Smooth muscle cell of trachea (primary cell): ENCODE measurements around the gene DDOST. TPM values are rescaled to one million over a fixed set of nuclear protein-coding genes. Genes with fewer than 3 reads are reported as not detected.

ENCODE experiments used
- total RNA-seq: library from RNA; depleted of rRNA; stranded (reverse); fragments of >200 nt; gene quantifications from 2 replicates; pipeline ENCODE4 v1.2.1, GENCODE V29; 2014

Gene DDOST
- 279 and 378 TPM in 2 replicates for total RNA-seq

GRCh38 chr1:20661207-20662109 lies at the start of gene DDOST:
Gene DDOST, minus strand, starts transcription at chr1:20661369. Its CDS starts 19 bp downstream, at chr1:20661350.

GRCh38 chr1:20633190-20634064 lies 27.7 kb downstream of the DDOST start, which contains the start of gene PINK1:
Gene PINK1, plus strand, starts transcription at chr1:20633458. Its CDS starts 91 bp downstream, at chr1:20633549.

Other genes with a start within 250 kb of the DDOST start
- 36.7 and 48.4 TPM in 2 replicates for gene CAMK2N1, start 175.2 kb downstream of the DDOST start, total RNA-seq
- gene MUL1, start 153.2 kb downstream of the DDOST start, total RNA-seq, result 26.3 and 33.2 TPM in 2 replicates
- gene FAM43B, start 108.8 kb downstream of the DDOST start, total RNA-seq, result 0.33 TPM in 1 of 2 replicates, not detected in the other
- gene CDA, start 72.3 kb downstream of the DDOST start, total RNA-seq, result 1.2 and 1.3 TPM in 2 replicates
- gene PINK1, start 27.9 kb downstream of the DDOST start, total RNA-seq, result 63.1 and 131 TPM in 2 replicates
- gene KIF17, start 56.6 kb upstream of the DDOST start, total RNA-seq, result 1.5 and 4.1 TPM in 2 replicates
- 4.2 and 6.3 TPM in 2 replicates for gene SH2D5, start 71.3 kb upstream of the DDOST start, total RNA-seq
- gene HP1BP3, start 125.9 kb upstream of the DDOST start, total RNA-seq, result 257 and 336 TPM in 2 replicates